Femur (tissue), 1 donor: ENCODE data around the gene DVL2.
A peak's percentile ranks its signal among the peaks of the same experiment; 100 is the strongest.

Experiments
- DNase-seq: peaks from one replicate; pipeline ENCODE4 v3.0.0-alpha.2; 2017

Gene DVL2

DNA sequence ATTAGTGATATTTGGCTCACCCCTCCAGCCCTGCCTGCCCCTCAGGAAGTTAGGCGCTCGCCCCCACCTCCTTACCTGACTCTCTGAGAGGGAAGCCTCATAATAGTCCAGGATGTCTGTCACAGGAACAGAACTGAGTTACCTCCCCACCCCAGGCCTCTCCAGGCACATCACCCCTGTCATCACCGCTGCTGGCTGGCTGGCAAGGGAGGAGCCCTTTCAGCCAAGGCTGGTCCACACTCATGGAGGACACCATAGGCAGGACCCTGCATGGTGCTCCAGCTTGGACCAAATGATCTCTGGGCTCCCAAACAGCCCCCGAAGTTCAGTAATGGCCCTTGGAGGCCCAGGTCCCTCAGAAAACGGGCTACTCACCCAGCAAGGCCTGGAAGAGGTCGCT lies 16.2 kb downstream of the DVL2 start:
- no peak for DNase-seq

DNA sequence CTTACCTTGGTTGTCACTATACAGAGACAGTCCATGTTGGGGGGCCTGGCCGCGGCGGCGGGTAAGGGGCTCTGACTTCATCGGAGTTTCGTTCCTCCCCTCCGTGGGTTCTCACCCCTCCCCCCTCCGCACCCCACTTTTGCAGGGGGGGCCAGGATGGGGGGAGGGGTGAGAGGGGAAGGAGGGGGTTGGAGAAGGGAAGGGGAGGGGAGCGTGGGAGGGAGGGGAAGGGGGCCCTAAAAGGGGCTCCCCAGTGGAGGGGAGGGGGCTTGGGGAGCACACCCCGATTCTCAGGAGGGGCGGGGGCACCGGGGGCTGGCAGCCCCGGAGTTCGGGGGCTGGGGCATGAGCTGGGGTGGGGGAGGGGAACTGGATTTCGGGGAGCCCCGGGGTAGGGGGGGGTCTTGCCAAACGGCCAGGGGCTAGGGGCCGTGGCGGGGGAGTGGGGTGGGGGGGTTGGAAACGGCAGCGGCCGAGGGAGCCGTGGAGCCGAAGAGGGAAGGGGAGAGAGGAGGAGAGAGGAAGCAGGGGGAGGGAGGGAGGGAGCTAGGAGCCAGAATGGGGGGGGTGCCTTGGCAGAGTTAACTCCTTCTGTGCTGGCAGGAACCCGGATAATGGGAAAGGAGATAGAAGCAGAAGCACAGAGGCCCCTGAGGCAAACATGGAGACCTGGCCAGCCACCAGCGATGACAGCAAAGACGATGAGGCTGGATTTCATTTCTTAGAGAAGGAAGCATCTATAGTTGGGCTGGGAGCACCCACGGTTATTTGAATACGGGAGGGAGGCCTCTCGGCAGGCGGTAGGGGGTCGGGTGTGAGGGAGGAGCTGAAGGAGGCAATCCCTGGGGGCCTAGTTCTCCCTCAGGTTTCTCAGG lies 17.0 kb downstream of the DVL2 start:
- peak; percentile 89 for DNase-seq

DNA sequence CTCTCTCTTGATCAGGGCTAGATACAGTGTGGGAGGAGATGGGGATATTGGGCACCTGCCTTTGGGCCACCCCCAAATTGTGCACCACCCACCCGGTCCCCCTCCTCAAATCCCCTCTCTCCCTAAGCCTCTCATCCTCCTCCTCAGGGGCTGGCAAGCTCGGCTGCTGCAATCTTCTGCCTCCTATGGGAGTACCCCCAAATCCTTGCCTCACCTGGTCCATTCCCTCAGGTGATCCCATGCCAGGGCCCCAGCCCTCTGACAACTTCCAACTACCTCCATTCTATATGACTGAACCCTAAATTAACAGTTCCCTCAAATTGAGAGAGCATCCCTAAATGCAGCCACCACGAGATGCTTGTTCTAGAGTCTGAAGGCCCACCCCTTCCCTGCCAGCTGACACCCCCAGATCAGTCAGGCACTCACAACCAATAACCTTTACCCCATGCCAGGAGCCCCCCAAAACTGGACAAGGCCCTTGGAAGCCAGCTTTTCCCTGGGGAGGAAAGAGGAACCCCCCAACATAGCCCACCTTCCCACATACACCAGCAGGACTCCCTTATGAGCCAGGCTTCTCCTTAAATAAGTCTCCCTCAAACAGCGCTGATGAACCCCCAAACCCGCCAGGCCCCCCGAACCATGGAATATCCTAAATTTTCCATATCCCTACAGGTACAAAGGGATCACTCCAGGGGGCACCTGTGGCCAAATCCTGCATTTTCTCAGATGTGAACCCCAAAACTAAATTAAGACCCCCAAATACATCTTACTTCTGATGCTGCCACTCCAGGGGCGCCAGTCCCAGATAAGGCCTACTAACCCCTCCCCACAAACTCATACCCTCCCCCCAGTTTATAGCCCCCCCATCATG lies 17.8 kb downstream of the DVL2 start:
- DNase-seq: no peak

DNA sequence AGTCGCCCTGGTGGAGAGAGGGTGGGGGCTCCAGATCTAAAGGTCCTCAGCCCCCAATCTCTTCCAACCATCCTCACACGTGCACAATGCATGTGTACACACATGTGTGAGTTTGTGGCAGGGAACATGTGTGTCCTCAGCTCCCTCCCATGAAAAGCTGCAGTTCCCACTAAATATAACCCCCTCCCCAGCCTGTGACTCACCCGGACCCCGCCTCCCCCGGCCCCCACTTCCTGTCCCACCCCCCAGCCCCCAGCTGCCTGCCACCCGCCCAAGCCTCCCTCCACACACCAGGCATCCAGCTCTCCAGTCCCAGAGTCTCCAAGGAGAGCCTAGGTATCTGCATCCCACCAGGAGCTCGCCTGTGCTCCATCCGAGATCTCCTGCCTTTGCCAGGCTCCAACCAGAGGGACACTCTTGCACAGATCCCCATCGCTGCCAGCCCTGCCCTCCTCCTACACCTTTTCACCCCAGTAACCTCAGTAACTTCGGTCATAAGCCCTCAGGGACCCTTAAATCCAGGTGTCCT lies 18.6 kb downstream of the DVL2 start:
- DNase-seq: peak; percentile 66

DNA sequence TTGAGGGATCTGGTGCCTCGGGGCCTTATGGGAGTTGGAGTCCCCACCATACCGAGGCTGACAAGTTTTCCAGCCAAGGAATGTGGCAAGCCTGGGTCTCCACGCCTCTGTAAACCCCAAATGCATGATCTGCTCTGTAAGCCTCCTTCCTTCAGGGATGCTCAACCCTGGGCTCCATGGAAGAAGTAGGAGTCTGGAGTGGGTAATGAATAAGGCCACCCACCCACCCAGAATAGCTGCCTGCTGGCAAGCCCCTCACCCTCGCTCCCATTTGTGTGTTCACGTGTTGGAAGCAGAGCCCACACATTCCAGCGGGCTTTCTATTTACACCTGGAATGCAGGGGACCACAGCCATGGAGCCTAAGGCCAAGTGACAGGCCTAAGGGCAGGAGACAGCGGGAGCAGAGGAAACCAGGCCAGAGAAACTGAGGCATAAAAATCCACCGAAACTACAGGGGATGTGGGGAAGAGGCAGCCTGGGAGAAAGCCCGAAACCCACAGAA lies 19.1 kb downstream of the DVL2 start:
- DNase-seq: no peak

DNA sequence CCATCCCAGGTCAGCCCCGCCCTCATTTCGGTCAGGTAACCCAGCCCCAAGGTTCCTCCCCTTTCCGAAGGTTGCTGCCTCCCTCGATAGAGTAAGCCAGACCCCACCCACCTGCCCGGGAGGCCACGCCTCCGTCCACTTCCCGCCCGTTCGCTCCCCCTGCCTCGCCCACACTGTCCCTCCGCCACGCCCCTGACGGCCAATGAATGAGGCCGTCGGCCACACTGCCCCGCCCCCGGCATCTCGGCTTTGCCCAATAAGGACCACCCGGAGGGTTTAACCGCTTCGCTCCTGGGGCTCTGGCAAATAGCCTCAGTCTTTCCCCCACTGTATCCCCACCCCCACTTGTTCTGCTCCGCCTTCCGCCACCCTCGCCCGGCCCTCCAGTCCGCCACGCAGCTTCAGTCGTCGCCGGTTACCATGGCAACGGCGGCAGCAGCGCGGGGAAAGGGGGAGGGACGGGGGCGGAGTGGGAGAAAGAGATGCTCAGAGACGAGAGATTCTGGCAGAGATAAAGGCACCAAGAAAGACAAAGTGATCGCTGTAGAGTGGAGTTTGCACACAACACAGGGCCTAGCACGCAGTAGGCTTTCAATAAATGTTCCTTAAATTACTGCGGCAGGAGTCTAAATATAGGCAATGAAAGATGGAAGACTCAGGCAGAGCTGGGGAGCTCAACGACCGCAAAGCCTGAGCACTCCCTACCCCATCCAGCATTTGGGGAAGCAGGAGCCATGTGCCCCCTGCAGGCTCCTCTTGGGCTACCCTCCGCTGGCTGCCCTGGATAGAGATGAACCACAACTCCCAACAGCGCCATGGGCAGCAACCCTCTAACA lies 19.8 kb downstream of the DVL2 start:
- peak; percentile 100 for DNase-seq

DNA sequence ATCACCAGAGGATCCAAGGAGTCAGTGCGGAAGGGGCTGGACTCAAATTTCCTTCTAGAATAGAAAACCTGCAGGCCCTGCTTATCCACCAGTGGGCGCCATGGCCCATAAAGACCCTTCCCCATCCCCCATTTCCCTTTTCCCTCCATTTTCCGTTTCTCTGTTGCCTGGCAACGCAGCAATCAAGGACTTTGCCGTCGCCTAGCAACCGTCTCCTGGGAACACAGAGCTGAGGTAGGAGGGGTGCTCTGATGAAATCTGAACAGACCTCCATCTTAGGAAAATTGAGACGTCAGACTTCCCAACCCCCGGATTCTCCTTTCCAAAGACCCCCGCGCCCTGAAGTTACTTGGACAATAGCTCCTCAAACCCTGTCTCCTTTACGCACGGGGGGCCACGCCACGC lies 20.4 kb downstream of the DVL2 start:
- peak; percentile 91 for DNase-seq

DNA sequence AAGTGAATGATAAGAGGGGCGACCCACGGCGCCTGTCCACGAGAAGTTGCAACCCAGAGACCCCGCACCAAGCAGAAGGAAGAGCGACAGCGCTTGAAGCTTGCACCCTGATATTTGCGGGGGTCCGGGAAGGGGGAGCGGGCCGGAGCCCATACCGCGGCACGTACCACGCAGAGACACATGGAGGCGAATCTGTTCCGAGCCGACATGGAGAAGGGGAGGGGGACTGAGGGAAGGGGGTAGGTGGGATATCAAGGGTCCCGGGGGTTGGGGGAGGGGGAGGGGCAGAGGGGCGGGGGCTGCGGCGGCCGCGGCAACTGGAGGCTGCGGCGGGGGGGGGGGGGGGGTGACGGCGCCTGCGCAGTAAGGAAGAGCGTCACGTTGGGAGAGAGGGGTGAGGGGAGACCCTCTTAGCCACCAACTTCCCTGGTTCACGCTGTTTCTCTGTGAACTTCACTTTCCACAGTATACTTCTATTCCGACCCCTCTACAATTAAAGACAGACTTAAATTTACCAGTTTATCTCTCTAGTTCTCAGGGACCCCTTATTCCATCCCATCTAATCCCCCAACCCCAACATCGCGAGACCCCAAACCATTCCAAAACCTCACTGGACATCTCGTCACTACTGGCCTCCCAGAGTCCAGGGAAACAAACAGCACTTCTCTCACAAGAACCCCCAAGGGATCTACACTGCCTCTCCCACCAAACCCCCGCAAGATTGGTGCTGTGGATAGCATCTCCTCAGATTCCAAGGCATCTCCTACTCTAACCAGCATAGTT lies 22.6 kb downstream of the DVL2 start:
- peak; percentile 24 for DNase-seq

DNA sequence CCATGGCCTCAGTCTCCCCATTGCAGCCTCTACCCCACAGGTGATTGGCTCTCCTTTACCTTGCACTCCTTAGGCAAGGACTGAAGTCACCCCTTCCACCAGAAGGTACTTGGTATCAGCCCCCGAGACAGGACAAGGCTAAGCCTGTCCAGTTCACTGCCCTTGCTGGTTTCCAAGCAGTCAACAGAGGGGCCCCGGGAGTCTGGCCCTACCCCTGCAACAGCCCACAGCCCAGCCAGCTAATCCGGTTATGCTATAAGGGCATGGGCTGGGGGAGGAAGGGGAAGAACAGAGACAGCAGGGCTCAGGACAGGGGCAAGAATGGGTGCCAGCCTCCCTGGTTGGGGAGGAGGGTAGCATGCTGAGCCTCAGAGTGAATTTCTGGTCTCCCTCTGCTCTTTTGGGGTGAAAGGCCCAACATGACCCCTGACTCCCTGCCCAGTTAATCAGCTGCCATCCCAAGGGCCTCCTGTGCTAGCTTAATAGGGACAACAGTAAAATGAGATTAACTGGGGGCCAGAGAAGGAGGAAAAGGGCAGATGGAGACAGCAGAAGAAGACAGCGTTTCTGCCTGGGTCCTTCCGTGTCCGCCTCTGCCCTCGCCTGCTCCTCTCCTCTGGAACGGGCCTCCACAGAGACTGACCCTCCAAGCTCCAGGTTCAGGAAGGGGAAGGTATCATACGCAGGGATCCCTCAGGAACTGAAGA lies 25.4 kb downstream of the DVL2 start:
- no peak for DNase-seq

DNA sequence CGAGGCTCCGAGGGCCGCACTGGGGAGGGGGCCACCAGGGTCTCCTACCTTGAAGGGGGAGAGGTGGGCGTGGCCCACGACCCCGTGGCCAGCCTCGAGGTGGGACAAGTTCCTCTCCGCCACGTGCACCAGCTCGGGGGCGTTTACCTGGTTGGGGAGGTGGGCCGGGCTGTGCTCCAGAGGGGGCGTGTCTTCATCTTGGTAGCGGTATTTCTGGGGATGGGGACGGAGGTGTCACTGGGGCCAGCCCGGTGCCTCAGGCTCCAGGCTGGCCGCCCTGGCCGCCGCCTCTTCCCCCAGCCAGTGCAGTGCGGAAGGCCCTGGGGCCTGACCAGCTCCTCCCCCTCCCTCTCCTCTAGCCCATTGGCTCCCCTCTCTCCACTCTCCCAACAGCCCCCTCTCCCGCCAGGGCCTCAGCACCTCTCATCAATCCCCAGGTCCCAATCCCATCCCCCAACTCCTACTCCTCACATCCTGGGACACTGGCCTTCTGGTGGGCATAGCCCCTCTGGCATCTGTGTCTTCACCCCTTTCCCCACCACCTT lies 26.2 kb downstream of the DVL2 start:
- DNase-seq: peak; percentile 34

DNA sequence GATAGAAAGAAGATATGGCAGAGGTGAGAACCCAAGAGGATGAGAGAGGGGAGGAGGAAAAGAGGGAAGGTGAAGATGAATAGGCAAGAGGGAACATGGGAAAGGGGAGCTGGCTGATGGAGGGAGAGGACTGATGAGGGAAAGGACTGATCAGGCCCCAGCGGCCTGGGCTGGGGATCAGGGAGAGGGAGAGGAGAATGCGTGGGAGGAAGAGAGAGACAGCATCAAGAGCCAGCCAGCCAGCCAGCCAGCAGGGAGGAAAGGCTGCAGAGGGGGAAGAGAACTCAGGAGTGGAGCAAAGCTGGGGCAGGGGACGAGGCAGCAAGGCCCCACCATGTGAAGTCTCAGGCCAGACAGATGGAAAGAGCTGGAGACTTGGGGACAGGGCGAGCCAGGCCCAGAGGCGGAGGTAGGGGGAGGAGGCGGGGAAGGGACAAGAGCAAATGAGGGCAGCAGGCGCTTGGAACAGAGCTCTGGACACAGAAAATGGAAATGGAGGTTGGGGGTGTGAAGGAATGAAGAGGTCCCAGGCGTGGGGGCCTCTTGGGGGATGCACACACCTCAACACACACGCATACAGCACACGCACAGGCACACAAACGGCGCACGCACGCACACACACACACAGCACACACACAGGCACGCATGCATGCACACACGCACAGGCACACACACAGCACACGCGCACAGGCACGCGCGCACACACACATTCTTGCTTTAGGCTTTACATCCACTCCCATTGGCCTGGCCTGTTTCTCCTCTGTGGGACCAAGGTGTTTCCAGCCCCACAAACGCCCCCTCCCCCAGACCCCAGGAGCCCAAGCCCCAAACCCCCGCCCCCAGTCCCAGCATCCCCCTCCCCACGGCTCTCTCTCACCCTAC lies 27.0 kb downstream of the DVL2 start:
- peak; percentile 61 for DNase-seq

DNA sequence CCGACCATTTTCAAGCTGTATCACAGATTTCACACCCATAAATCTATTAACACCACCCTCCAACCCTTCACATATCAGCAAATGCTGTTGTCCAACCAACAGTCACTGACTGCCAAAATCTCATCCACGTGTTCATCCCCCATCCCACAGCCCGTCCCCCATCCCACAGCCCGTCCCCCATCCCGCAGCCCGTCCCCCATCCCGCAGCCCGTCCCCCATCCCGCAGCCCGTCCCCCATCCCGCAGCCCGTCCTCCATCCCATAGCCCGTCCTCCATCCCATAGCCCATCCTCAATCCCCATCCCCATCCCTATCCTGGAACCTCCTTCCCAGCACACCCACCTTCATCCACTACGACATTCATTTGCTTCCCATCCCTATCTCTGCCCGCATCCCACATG lies 28.8 kb downstream of the DVL2 start:
- peak; percentile 21 for DNase-seq

DNA sequence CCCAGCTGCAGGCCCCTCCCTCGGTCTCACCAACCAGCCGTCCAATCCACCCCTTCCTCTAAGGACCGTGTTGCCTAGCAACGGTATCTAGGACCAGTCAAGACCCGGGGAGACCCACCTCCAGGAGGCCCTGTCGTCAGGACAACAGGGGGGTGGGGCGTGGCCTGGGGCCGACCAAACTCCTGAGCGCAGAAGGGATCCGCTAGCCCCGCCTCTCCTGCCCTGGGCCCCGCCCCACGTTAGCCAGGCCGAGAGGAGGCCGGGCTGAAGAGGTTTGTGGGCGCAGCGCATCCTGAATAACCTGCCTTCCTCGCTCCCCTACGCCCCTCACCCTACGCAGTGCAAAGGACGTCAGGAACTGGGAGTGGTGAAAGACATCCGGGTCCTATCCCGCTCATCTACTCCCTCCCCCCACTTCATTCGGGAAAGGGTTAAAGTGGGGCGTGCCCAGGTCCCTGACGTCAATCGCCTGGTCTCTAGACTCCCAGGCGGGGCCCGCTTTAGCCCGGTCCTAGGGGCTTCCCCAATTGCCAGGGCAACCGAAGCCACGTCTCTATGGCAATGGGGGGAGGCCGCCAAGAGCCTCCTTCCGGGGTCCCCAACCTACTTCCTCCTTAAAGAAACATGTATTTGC lies 29.4 kb downstream of the DVL2 start:
- DNase-seq: peak; percentile 94

DNA sequence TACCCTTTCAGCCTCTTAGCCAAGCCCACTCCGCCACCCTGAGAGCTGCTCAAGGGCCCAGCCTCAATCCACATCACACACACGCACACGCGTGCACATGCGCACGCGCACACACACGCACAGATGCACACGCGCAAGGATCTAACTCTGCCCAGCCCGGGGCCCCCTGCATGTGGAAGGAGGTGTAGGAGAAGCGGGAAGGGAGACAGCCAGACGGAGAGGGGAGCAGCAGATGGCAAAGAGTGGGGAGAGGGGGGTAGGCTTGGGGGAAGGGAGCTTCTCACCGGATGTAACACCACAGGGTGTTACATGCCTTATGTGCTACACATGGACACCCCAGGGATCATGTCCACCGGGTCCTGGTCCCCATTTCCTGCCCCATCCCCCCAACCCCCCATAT lies 30.0 kb downstream of the DVL2 start:
- DNase-seq: peak; percentile 26

DNA sequence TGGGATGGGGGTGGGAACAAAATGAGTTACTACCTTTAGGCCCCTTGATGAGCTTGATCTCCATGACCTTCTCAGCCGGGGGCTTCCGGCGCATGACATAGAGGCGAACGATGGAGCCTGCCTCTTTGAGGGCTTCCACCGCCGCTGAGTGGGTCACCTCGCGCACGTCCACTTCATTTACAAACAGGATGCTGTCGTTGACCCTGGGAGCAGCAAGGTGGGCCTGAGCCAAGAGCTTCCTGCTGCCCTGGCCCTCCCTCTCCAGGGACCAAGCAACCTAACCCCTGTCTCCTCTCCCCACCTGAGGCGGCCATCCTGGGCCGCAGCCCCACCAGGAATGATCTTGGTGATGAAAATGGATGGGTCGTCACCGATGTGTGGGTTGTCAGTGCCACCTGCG lies 30.9 kb downstream of the DVL2 start:
- DNase-seq: peak; percentile 26

DNA sequence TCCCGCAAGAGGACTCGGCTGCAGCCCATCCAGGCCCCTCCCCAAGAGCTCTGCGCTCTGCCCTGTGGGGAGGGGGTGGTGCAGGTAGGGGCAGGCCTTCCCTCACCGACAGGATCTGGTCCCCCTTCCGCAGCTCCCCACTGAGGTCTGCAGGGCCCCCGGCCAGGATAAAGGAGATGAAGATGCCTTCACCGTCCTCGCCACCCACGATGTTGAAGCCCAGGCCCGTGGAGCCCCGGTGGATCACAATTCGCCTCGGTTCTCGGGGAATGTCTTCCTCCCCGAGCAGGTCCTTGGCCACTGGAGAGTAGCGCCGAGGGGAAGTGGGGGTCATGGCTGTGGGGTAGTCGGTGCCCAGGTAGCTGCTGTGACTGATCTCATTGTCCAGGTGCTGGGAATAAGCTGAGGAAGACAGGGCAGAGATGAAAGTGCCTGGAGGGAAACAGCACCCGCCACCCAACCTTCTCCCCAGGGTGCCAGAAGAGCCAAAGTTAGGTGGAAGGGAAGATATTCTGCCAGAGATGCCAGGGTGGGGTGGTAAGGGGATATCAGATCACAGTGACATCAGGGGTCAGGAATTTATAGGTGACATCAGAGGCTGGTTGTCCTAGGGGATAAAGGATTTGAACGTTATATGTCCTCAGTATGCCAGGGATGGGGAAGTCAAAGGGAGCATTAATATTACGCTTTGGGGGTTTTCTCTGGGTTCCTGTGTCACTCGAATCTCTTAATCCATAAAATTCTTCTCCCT lies 37.5 kb downstream of the DVL2 start:
- no peak for DNase-seq

DNA sequence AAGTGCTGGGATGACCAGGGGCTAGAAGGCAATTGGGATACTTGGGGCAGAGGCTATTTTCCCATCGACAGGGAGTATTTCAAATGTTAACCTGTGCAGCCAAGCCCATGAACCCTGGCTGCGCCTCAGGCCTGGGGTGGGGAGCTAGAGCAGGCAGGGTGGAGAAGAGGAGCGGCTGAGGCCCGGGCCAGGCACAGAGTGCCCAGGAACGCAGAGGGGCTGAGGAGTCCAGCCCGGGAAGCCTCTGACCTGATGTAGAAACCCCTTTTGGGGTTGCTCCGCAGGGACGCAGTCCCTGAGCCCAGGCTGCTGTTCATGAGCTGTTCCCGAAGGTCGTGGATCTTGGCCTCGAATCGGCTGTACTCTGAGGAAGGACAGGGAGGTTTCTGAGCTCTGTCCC lies 38.3 kb downstream of the DVL2 start:
- no peak for DNase-seq

DNA sequence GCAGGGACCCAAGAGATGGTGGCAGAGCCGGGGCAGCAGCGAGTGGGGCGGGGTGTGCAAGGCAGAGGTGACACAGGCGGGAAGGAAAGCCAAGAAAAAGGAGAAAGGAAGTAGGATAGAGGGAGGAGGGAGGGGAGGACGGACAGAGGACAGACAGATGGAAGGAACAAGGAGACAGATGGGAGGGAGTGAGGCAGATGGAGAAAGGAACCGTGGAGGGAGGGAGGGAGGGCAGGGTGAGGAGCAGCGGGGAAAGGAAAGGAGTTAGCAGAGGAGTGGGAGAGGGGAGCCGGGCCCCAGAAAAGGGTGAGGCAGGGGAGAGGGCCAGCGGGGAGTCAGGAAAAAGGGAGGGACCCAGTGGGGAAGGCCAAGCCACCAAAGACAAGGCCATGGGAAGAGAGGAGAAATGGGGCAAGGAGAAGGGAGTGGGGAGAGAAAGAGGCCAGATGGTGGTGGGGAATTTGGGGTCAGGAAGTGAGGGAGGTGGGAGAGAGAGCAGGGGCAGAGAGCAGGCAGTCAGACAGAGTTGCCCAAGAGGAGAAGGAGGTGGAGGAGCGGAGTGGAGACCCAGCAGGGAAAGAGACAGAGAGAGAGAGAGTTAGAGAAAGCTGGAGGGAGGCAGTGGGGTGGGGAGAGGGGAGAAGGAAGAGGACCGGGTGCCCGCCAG lies 41.9 kb downstream of the DVL2 start:
- DNase-seq: no peak
